Mesodermal cell (in vitro differentiated cells): Measurements from ENCODE around the gene NINJ1.

Source experiments
- H3K27ac ChIP-seq: 2 replicates; pipeline ENCODE4 v1.7.0; 2013; ENCODE audit warnings: mild to moderate bottlenecking, low read depth, low read length, moderate library complexity; ENCODE audit not compliant: severe bottlenecking
- H3K36me3 ChIP-seq: 2 replicates; pipeline ENCODE4 v1.7.1; 2013; ENCODE audit warnings: mild to moderate bottlenecking, low read length, moderate library complexity; ENCODE audit not compliant: control insufficient read depth, insufficient read depth
- H3K4me1 ChIP-seq: one replicate; pipeline ENCODE4 v1.7.1; 2013; ENCODE audit warnings: mild to moderate bottlenecking, low read length; ENCODE audit not compliant: insufficient read depth, control insufficient read depth, poor library complexity, severe bottlenecking
- H3K4me3 ChIP-seq: 2 replicates; pipeline ENCODE4 v1.7.0; 2013; ENCODE audit warnings: low read length, control low read depth, mild to moderate bottlenecking; ENCODE audit not compliant: insufficient read depth, poor library complexity, severe bottlenecking; ENCODE audit errors: extremely low read depth
- H3K9me3 ChIP-seq: 2 replicates; pipeline ENCODE4 v1.7.1; 2013; ENCODE audit warnings: mild to moderate bottlenecking, low read length, moderate library complexity; ENCODE audit not compliant: control insufficient read depth
- WGBS, 2 experiments: methylation state at CpG; one replicate each; pipeline ENCODE4 v1.1.5; 2013; ENCODE audit warnings: missing lambda C conversion rate in 2 of 2; ENCODE audit not compliant: insufficient coverage in 2 of 2; 5-methylcytosine and 5-hydroxymethylcytosine counted together

Gene NINJ1

DNA sequence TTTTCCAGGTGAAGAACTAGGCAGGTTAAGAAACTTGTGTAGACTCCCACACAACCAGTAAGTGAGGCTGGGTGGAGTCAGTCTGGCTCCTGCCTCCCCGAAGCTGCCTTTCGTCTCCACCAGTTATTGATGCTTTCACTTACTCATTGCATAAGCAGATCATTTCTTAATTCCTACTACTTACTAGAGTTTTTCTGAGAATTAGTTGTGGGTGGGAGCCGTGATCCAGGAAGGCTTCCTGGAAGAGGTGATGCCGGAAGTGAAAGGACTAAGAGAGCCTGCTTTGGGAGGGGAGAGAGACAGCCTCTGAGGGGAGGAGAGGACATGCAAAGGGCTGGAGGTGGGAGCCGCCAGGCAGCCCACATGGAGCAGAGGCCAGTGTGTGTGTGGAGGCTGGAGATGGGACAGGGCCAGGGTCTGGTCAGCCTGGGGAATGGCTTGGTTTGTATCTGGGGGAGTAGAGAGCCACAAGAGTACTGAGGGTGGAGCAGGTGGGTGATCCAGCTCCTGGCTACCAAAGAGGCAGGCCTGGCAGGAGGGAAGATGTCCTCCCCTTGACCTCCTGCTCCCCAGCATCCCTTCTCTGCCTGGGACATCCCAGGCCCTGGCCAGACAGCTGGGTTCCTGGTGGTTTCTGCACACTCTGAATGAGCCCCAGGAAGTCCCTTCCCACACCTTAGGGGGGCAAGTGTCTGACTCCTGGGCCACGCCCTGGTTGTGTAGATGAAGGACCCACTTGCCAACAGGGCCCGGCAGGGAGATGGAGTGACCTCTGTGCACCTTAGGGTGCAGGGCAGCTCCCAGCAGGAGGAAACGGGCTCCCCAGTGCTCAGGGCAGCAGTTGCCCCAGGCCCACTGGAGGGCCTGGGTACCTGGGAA lies 50.2 kb downstream of the NINJ1 start:
- WGBS, 2 experiments = 87 to 94% methylated on average over 4 to 6 of the region's 8 CpGs
- no peak overlapping the region for H3K27ac ChIP-seq
- no peaks in the 10 kb centered on the region for H3K36me3 ChIP-seq
- H3K9me3 ChIP-seq = no peaks in the 10 kb centered on the region
- H3K4me1 ChIP-seq = no peaks in the 10 kb centered on the region
- H3K4me3 ChIP-seq = no peak overlapping the region

DNA sequence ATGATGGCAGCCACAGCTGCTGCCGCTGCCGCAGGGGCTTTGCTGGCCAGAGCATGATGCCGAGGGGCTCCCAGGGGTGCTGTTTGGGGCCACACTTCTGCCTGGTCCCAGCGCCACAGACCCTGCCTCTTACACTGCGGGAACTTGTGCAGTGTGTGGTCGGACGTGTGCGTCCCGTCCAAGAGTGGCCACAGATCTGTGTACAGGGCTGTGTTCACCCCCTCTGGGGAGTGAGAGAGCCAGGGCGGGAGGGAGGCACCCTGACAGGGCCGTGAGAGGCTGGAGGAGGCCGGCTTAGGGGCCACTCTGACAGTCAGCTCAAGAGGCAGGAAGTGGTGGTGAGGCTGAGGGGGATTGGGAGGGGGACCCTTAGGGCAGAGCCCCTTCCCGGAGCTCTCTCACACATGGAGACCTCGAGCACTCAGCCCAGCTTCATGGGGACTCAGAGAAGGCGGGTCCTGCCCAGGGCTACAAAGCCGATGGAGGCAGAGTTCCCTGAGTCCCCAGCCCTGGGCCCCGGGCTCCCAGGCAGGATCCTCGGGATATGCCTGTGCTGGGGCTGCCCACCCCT lies 51.1 kb downstream of the NINJ1 start:
- no peak overlapping the region for H3K27ac ChIP-seq
- H3K4me1 ChIP-seq = no peaks in the 10 kb centered on the region
- no peaks in the 10 kb centered on the region for H3K36me3 ChIP-seq
- WGBS, 2 experiments = 79 to 90% methylated on average over 14 to 18 of the region's 18 CpGs
- H3K4me3 ChIP-seq = no peak overlapping the region
- H3K9me3 ChIP-seq = no peaks in the 10 kb centered on the region

DNA sequence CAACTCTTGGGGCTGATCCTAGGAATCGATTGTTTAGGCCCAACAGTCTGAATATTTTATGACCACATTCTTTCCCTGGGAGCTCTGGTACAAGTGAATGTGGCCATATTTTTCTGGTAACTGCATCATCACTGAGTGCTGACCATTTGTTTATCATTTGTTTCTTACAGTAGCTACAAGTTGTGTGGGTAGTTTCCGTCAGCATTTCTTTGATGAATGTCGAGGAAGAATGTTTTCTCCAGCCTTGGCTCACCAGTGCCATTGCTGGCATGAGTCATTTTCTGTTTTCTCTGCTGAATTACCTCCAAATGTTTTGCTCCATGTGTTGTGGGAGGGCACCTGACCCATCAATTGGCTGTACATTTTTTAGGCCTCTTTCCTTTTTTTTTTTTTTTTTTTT lies 52.1 kb downstream of the NINJ1 start:
- Histone ChIP-seq H3K9me3 (no peaks in the 10 kb centered on the region), H3K4me1 (no peaks in the 10 kb centered on the region), H3K27ac (no peak overlapping the region), H3K36me3 (no peaks in the 10 kb centered on the region), H3K4me3 (no peak overlapping the region)
- WGBS, 2 experiments = 92 to 100% methylated on average over 2 to 3 of the region's 3 CpGs

DNA sequence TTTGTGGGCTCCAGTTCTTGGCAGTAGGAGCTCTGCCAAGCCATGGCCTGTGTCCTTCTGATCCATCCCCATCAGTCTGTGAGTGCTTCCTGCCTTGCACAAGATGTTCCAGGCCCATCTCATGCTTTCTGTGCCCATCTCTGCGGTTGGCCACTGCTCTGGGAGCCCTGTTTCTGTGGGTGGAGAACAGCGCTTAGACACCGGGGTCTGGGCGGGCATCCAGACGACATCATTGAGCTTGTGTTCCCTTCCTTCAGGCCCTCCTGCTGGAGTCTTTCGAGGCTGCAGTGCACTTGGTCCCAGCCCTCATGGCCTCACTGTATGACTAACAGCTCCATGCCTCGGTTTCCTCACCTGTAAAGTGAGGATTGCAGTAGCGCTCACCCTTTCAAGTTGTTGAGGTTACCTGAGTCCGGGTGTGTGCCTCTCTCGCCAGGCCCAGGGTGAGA lies 52.9 kb downstream of the NINJ1 start:
- no peaks in the 10 kb centered on the region for H3K36me3 ChIP-seq
- H3K9me3 ChIP-seq = no peaks in the 10 kb centered on the region
- no peaks in the 10 kb centered on the region for H3K4me1 ChIP-seq
- WGBS, 2 experiments = 95% methylated on average over 6 to 10 of the region's 10 CpGs
- H3K4me3 ChIP-seq = no peak overlapping the region
- H3K27ac ChIP-seq = no peak overlapping the region

DNA sequence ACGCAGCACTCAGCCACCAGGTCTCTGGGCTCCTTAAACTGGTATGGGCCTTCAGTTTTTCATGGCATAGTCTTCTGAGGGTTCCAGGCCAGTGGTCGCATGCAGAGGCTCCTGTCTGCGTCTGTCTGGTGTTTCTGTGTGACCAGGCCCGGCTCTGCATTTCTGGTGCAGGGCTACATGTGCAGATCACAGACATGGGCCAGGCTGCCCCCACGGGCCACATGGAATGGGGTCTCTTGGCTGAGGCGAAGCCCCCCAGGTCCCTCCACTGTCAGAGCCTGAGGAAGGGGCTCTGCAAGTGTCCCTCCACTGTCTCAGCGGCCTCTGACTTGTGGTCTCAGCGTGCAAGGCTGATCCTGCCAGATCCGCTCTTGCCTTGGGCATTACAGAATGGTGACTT lies 53.6 kb downstream of the NINJ1 start:
- Histone ChIP-seq H3K4me1 (no peaks in the 10 kb centered on the region), H3K9me3 (no peaks in the 10 kb centered on the region), H3K27ac (no peak overlapping the region), H3K4me3 (no peak overlapping the region), H3K36me3 (no peaks in the 10 kb centered on the region)
- WGBS, 2 experiments = 86 to 87% methylated on average over 6 to 8 of the region's 9 CpGs

DNA sequence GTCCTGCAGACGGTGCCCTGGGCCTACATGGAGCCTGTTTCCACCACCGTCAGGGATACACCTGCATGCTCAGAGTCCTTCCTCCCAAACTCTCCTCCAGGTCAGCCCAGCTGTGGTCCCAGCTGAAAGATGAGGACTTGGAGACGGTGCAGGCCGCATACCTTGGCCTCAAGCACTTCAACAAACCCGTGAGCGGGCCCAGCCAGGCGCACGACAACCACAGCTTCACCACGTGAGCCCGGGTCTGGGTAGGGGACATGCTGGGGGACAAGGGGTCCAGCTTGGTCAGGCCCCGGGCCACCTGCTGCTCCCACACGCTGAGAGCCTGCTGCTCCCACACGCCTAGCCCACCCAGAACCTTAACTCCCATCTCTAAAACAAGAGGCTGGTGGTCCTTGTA lies 54.7 kb downstream of the NINJ1 start:
- Histone ChIP-seq H3K27ac (no peak overlapping the region), H3K9me3 (no peaks in the 10 kb centered on the region), H3K4me3 (no peak overlapping the region), H3K4me1 (no peaks in the 10 kb centered on the region), H3K36me3 (no peaks in the 10 kb centered on the region)
- WGBS, 2 experiments = 92 to 95% methylated on average over 10 to 13 of the region's 13 CpGs

DNA sequence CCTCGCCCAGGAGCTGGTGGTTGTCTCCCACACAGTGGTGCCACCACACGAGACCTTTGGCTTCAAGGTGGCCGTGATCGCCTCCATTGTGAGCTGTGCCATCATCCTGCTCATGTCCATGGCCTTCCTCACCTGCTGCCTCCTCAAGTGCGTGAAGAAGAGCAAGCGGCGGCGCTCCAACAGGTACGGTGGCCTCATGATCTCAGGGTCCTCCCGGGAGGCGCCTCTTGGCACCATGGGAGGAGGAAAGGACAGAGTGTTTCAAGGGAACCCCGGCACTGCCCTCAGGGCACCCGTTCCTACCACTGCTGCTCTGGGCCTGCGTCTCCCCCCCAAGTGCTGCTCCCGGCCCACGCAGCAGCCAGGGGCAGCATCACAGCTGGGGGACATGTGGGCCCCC lies 56.2 kb downstream of the NINJ1 start:
- 91 to 94% methylated on average over 8 to 12 of the region's 16 CpGs for WGBS, 2 experiments
- Histone ChIP-seq H3K4me3 (no peak overlapping the region), H3K4me1 (no peaks in the 10 kb centered on the region), H3K36me3 (no peaks in the 10 kb centered on the region), H3K9me3 (no peaks in the 10 kb centered on the region), H3K27ac (no peak overlapping the region)

DNA sequence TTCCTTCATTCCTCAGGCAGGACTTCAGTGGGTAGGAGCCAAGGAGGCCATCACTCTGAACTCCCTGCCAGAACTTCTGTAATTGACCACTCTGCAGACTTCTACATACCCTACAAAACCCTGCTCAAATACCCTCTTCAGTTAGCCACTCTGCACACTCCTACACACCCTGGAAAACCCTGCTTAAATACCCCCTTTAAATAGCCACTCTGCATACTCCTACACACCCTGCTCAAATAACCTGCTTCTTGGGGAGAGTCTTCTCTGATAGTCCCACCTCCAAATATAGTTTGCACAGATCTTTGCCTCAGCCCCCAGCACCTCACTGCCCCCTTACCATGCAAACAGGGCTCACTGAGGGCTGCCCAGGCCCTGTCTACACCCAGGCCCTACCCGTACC lies 56.7 kb downstream of the NINJ1 start:
- Histone ChIP-seq H3K9me3 (no peaks in the 10 kb centered on the region), H3K27ac (no peak overlapping the region), H3K4me1 (no peaks in the 10 kb centered on the region), H3K4me3 (no peak overlapping the region), H3K36me3 (no peaks in the 10 kb centered on the region)
- WGBS, 2 experiments = 80 to 100% methylated on average over 1 of the region's 1 CpG

DNA sequence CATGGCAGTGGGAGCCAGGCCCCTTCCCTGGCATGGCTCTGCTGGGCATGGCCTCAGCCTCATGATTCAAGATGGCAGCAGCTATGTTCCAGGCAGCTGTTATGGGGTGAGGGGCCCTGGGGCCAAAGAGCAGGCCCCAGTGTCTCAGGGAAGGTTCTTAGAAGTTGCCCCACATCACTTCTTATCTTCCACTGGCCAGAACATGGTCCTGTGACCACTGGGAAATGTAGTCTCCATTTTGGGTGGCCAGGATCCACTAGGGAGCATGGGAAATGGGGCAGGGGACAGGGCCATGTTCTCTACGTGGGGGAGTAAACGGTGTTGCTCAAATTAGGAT lies 57.3 kb downstream of the NINJ1 start:
- H3K4me3 ChIP-seq = no peak overlapping the region
- 89 to 100% methylated on average over 2 of the region's 2 CpGs for WGBS, 2 experiments

DNA sequence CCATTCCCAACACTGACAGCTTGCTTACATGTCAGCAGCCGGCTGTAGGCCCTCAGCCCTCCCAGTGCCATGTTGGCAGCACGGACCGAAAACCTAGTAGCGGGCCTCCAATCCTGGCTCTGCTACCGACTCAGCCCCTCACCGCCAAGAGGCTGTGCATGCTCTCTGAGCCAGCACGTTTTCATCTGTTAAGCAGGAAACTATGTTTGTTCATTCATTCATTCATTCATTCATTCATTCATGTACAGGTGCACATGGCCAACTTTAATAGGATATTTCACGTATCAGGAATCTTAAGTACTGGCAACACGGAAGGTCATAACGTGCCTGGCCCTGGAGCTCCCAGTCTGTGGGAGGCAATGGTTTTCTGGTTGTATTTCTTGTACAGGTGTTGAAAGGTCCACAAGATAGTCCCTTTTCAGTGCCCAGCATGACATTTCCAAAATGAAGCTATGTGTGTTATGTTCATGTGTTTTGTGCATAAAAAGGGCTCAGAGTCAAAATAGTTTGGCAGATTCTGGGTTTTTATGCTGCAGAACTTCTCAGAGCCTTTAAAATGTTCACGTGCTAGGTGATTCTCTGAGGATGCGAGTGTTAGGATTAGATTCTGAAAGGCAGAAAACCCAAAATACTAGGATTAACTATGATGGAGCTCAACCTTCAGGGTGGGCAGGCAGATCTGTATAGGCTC lies 57.8 kb downstream of the NINJ1 start:
- Histone ChIP-seq H3K4me1 (no peaks in the 10 kb centered on the region), H3K4me3 (no peak overlapping the region), H3K9me3 (no peaks in the 10 kb centered on the region), H3K36me3 (no peaks in the 10 kb centered on the region), H3K27ac (no peak overlapping the region)
- 92 to 93% methylated on average over 12 of the region's 12 CpGs for WGBS, 2 experiments

More for the DNA sequence above, 57.3 kb downstream of the NINJ1 start:
- H3K4me1 ChIP-seq = no peaks in the 10 kb centered on the region
- no peak overlapping the region for H3K27ac ChIP-seq
- H3K36me3 ChIP-seq = no peaks in the 10 kb centered on the region
- H3K9me3 ChIP-seq = no peaks in the 10 kb centered on the region

DNA sequence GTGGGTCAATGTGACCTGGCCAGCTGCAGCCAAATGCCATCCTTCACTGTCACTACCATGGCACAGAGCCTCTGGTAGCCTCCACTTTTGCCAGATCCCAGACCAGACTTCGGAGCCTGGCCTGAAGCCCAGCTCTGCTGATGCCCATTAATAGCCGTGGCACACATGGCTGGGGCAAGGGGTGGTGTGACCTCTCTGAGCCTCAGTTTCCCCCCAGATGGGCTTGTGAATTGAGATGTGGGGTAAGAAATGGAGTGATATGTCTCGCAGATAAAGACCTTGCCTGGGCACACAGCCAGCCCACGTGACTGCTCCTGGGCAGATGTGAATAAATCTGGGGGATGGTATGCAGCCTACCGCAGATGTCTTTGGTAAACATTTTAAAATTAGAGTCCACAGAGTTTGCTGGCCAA lies 61.7 kb downstream of the NINJ1 start:
- WGBS, 2 experiments = 88 to 91% methylated on average over 4 to 5 of the region's 5 CpGs
- no peak overlapping the region for H3K4me3 ChIP-seq
- no peaks in the 10 kb centered on the region for H3K9me3 ChIP-seq
- no peaks in the 10 kb centered on the region for H3K4me1 ChIP-seq
- H3K36me3 ChIP-seq = no peaks in the 10 kb centered on the region
- no peak overlapping the region for H3K27ac ChIP-seq
